HG03025 (cell line): ENCODE measurements around the gene ARHGAP29.
A peak's percentile ranks its signal among the peaks of the same experiment; 100 is the strongest.

Source experiments
- ATAC-seq: cut with Tn5 transposase; IDR thresholded peaks from one replicate; pipeline ENCODE4 v1.9.1; 2021; ENCODE audit warnings: mild to moderate bottlenecking, moderate library complexity; ENCODE audit not compliant: unreplicated experiment, low FRiP score

The ARHGAP29 gene

GRCh38 chr1:94265906-94266305 is 28.5 kb upstream of the ARHGAP29 start:
- ATAC-seq: no peak

GRCh38 chr1:94265011-94265422 is 27.6 kb upstream of the ARHGAP29 start:
- no peak for ATAC-seq

GRCh38 chr1:94260635-94261387 is 23.4 kb upstream of the ARHGAP29 start:
- ATAC-seq: no peak

- ATAC-seq: no peak
Measured at GRCh38 chr1:94259635-94260289, 22.4 kb upstream of the ARHGAP29 start.

GRCh38 chr1:94258873-94259331 is 21.5 kb upstream of the ARHGAP29 start:
- ATAC-seq: no peak

- no peak for ATAC-seq
Measured at GRCh38 chr1:94257444-94257843, 20.1 kb upstream of the ARHGAP29 start.

GRCh38 chr1:94255476-94255875 is 18.1 kb upstream of the ARHGAP29 start:
- no peak for ATAC-seq

GRCh38 chr1:94254073-94254810 is 16.9 kb upstream of the ARHGAP29 start:
- no peak for ATAC-seq

GRCh38 chr1:94253456-94254017 is 16.2 kb upstream of the ARHGAP29 start:
- ATAC-seq: no peak

- no peak for ATAC-seq
Measured at GRCh38 chr1:94250341-94250740, 13.0 kb upstream of the ARHGAP29 start.

- no peak for ATAC-seq
Measured at GRCh38 chr1:94248956-94249688, 11.7 kb upstream of the ARHGAP29 start.

GRCh38 chr1:94247138-94248094 is 10.0 kb upstream of the ARHGAP29 start:
- ATAC-seq: peak; percentile 93

GRCh38 chr1:94246692-94247137 is 9.3 kb upstream of the ARHGAP29 start:
- ATAC-seq: no peak

- ATAC-seq: no peak
Measured at GRCh38 chr1:94245747-94246438, 8.5 kb upstream of the ARHGAP29 start.

- ATAC-seq: no peak
Measured at GRCh38 chr1:94244816-94245215, 7.4 kb upstream of the ARHGAP29 start.

GRCh38 chr1:94243665-94244064 is 6.3 kb upstream of the ARHGAP29 start:
- no peak for ATAC-seq

- no peak for ATAC-seq
Measured at GRCh38 chr1:94240822-94241221, 3.4 kb upstream of the ARHGAP29 start.

- no peak for ATAC-seq
Measured at GRCh38 chr1:94239796-94240195, 2.4 kb upstream of the ARHGAP29 start.

GRCh38 chr1:94239051-94239450 is 1.7 kb upstream of the ARHGAP29 start:
- no peak for ATAC-seq
